IPS-20b (cell line): ENCODE measurements around the gene SPRED3.
"Not testable (repeated sequence)": the region's sequence is repeated elsewhere in the genome, so short reads cannot be mapped to it uniquely, and the experiment has no call there.

Experiments
- H3K27ac ChIP-seq: one replicate; pipeline ENCODE4 v1.5.1; 2013; ENCODE audit warnings: low read length
- H3K27me3 ChIP-seq: 2 replicates; pipeline ENCODE4 v1.6.1; 2013; ENCODE audit warnings: mild to moderate bottlenecking, low read length, inconsistent platforms; ENCODE audit not compliant: insufficient read depth
- H3K36me3 ChIP-seq: 2 replicates; pipeline ENCODE4 v1.6.1; 2013; ENCODE audit warnings: low read depth, mild to moderate bottlenecking, inconsistent platforms, low read length, moderate library complexity; ENCODE audit not compliant: insufficient read depth
- H3K4me1 ChIP-seq: 2 replicates; pipeline ENCODE4 v1.6.1; 2013; ENCODE audit warnings: mild to moderate bottlenecking, control low read depth, inconsistent platforms, low read length, moderate library complexity; ENCODE audit not compliant: insufficient read depth
- H3K4me3 ChIP-seq: 2 replicates; pipeline ENCODE4 v1.5.1; 2013; ENCODE audit warnings: mild to moderate bottlenecking, low read length, inconsistent platforms
- H3K9ac ChIP-seq: 2 replicates; pipeline ENCODE4 v1.6.1; 2013; ENCODE audit warnings: low read depth, mild to moderate bottlenecking, inconsistent platforms, low read length, moderate library complexity
- H3K9me3 ChIP-seq: 2 replicates; pipeline ENCODE4 v1.6.1; 2013; ENCODE audit warnings: mild to moderate bottlenecking, low read depth, low read length, inconsistent platforms; ENCODE audit not compliant: insufficient read depth

SPRED3 gene

GRCh38 chr19:38360351-38360750, 28.1 kb upstream of the SPRED3 start:
- H3K9ac ChIP-seq = no peak overlapping the region
- H3K4me1 ChIP-seq = no peaks in the 10 kb centered on the region
- peaks cover 55% of the 10 kb centered on the region for H3K27me3 ChIP-seq
- H3K27ac ChIP-seq = no peak overlapping the region
- H3K36me3 ChIP-seq = no peaks in the 10 kb centered on the region
- peaks cover 5% of the 10 kb centered on the region for H3K9me3 ChIP-seq
- no peak overlapping the region for H3K4me3 ChIP-seq

- Histone ChIP-seq H3K9me3 (peaks cover 5% of the 10 kb centered on the region), H3K4me3 (peak overlapping the region; percentile 73), H3K27me3 (peaks cover 51% of the 10 kb centered on the region), H3K4me1 (no peaks in the 10 kb centered on the region), H3K27ac (no peak overlapping the region), H3K36me3 (no peaks in the 10 kb centered on the region), H3K9ac (peak overlapping the region; percentile 43; the same call in 1 of the 2 replicates)
Measured at GRCh38 chr19:38360839-38361631, 27.5 kb upstream of the SPRED3 start.

- peaks cover 5% of the 10 kb centered on the region for H3K9me3 ChIP-seq
- no peaks in the 10 kb centered on the region for H3K36me3 ChIP-seq
- no peaks in the 10 kb centered on the region for H3K4me1 ChIP-seq
- H3K27ac ChIP-seq = no peak overlapping the region
- peaks cover 45% of the 10 kb centered on the region for H3K27me3 ChIP-seq
- peak overlapping the region; percentile 73 for H3K4me3 ChIP-seq
- peak overlapping the region; percentile 49; the same call in 1 of the 2 replicates for H3K9ac ChIP-seq
Measured at GRCh38 chr19:38361633-38362075, 26.8 kb upstream of the SPRED3 start.

- Histone ChIP-seq H3K9me3 (peaks cover 5% of the 10 kb centered on the region), H3K9ac (peak overlapping the region; percentile 49; the same call in 1 of the 2 replicates), H3K4me1 (no peaks in the 10 kb centered on the region), H3K4me3 (peak overlapping the region; percentile 73), H3K27ac (no peak overlapping the region), H3K27me3 (peaks cover 40% of the 10 kb centered on the region), H3K36me3 (no peaks in the 10 kb centered on the region)
Measured at GRCh38 chr19:38362076-38362945, 26.2 kb upstream of the SPRED3 start.

- H3K27ac ChIP-seq, H3K9me3 ChIP-seq, H3K36me3 ChIP-seq, H3K4me1 ChIP-seq, H3K9ac ChIP-seq: not testable (repeated sequence)
- Histone ChIP-seq H3K27me3 (peaks cover 36% of the 10 kb centered on the region), H3K4me3 (peak overlapping the region; percentile 73)
Measured at GRCh38 chr19:38362946-38363688, 25.4 kb upstream of the SPRED3 start.

GRCh38 chr19:38367041-38367440, 21.5 kb upstream of the SPRED3 start:
- Histone ChIP-seq H3K4me3 (no peak overlapping the region), H3K27me3 (peaks cover 9% of the 10 kb centered on the region; the same call in 1 of the 2 replicates), H3K27ac (no peak overlapping the region), H3K9me3 (peaks cover 5% of the 10 kb centered on the region), H3K36me3 (no peaks in the 10 kb centered on the region), H3K9ac (no peak overlapping the region), H3K4me1 (no peaks in the 10 kb centered on the region)

- Histone ChIP-seq H3K27ac (no peak overlapping the region), H3K4me3 (no peak overlapping the region), H3K4me1 (no peaks in the 10 kb centered on the region), H3K9ac (no peak overlapping the region), H3K36me3 (no peaks in the 10 kb centered on the region), H3K27me3 (peaks cover 10% of the 10 kb centered on the region; the same call in 1 of the 2 replicates), H3K9me3 (peaks cover 5% of the 10 kb centered on the region)
Measured at GRCh38 chr19:38369584-38369983, 18.9 kb upstream of the SPRED3 start.

- H3K4me3 ChIP-seq = no peak overlapping the region
Measured at GRCh38 chr19:38370299-38370698, 18.2 kb upstream of the SPRED3 start.

GRCh38 chr19:38371081-38371480, 17.4 kb upstream of the SPRED3 start:
- Histone ChIP-seq H3K27me3 (peaks cover 10% of the 10 kb centered on the region; the same call in 1 of the 2 replicates), H3K4me1 (no peaks in the 10 kb centered on the region), H3K36me3 (peaks cover under 1% of the 10 kb centered on the region; the same call in 1 of the 2 replicates), H3K9ac (no peak overlapping the region), H3K4me3 (no peak overlapping the region), H3K9me3 (no peaks in the 10 kb centered on the region), H3K27ac (no peak overlapping the region)

More at GRCh38 chr19:38370299-38370698, 18.2 kb upstream of the SPRED3 start:
- Histone ChIP-seq H3K36me3 (no peaks in the 10 kb centered on the region), H3K9me3 (no peaks in the 10 kb centered on the region), H3K27ac (no peak overlapping the region), H3K27me3 (peaks cover 10% of the 10 kb centered on the region; the same call in 1 of the 2 replicates), H3K4me1 (no peaks in the 10 kb centered on the region), H3K9ac (no peak overlapping the region)

- Histone ChIP-seq H3K36me3 (peaks cover 15% of the 10 kb centered on the region; the same call in 1 of the 2 replicates), H3K4me3 (peak overlapping the region; percentile 52), H3K4me1 (no peaks in the 10 kb centered on the region), H3K27ac (no peak overlapping the region), H3K27me3 (peaks cover 10% of the 10 kb centered on the region; the same call in 1 of the 2 replicates), H3K9ac (peak overlapping the region; percentile 47; the same call in 1 of the 2 replicates), H3K9me3 (no peaks in the 10 kb centered on the region)
Measured at GRCh38 chr19:38373907-38374331, 14.6 kb upstream of the SPRED3 start.
